Muscle of back (tissue), 11 donors: ENCODE data around the gene DNPEP. TPM values are rescaled to one million over a fixed set of nuclear protein-coding genes. Genes with fewer than 3 reads are reported as not detected.
A peak's percentile ranks its signal among the peaks of the same experiment; 100 is the strongest.
"Not testable (repeated sequence)": the region's sequence is repeated elsewhere in the genome, so short reads cannot be mapped to it uniquely, and the experiment has no call there.

ENCODE experiments used
- DNase-seq, 3 donors: peaks; one replicate each; pipeline versions ENCODE4 v3.0.0 to v3.0.0-alpha.2; 2013
- polyA plus RNA-seq, 10 donors: library from polyadenylated mRNA; unstranded; fragments of 120-200 nt; gene quantifications; one replicate each; pipeline ENCODE4 v1.2.1, GENCODE V29; 2013; ENCODE audit not compliant: insufficient read length in 10 of 10

The DNPEP gene
- polyA plus RNA-seq, 10 donors, result 26.4 to 45.4 (median 36.6) TPM

DNA sequence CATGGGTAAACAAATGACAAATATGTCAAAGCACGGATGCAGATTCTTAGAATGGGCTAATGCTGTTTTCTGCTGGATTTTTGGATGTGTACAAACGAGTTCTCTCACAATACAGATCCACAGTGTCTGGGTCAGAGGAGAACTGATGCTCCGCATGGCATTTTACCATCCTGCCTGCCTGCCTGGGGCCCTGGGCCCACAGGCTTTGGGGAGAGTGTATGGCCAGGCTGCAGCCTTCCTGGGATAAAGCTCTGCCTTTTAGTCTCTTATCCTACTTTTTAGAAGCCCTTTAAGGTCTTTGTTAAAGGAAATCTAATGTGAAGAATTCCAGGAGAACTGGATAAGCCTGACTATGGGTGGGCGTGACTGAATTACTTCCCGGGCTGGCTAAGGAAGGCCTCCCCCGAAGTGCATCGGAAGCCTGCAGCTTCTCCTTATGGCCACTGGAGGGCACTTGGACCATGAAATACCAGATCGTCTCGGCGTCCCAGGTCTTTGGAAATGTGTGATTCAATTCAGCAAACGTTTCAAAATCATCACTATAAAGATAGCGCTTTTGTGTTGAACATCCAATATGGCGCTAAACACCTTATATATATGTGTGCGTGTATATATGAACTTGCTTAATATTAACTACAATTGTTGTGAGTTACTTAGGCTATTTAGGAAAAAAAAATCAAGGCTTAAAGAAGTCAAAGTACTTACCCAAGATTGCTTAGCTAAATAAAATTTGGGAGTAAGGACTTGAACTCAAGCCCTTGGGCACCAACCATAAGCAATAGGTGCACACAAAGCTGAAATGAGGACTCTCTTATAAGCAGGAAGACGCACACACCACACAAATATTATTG lies 15.2 kb upstream of the DNPEP start:
- peak in 2 of 3 donors; percentile 75 to 88 for DNase-seq

DNA sequence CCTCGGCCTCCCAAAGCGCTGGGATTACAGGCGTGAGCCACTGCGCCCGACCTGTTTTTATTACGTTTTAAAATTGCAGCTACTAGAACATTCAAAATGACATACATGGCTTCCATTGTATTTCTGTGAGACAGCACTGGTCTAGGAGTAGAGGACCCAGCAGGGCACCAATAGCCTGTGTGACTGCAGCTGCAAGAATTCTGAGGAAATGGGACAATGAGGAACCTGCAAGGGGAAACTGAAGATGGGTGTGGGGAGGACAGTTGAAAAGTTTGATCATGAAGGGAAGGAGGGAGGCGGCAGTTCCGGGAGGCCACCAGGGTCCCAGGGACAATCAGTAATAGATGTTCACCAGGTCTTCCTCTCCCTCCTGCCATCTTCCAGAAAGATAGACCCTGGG lies 13.9 kb upstream of the DNPEP start:
- DNase-seq, result no peak

DNA sequence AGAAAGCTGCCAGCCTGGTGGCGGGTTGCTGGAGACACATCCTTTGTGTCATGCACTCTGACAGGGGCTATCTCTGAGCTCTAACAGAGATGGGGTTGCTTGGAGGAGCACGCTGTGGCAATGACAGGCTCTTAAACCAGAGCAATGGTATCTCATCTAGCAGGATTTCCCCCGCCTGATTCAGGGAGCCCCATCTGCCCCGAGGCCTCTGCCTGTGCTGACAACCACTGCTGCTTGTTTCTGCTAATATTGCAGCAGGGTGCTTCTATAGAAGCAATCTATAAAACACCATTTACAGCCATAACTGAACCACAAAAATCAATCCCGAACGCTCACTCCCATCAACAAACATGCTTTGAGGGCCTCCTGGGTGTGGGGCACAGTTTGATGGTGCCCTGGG lies 12.8 kb upstream of the DNPEP start:
- no peak for DNase-seq

- DNase-seq, result no peak
These were observed 12.2 kb upstream of the DNPEP start for GRCh38 chr2:219399716-219400478.

GRCh38 chr2:219398721-219399363 lies 11.1 kb upstream of the DNPEP start:
- no peak for DNase-seq

- no peak for DNase-seq
These were observed 9.2 kb upstream of the DNPEP start for GRCh38 chr2:219396863-219397457.

GRCh38 chr2:219395609-219396008 lies 7.9 kb upstream of the DNPEP start:
- DNase-seq, result no peak

DNA sequence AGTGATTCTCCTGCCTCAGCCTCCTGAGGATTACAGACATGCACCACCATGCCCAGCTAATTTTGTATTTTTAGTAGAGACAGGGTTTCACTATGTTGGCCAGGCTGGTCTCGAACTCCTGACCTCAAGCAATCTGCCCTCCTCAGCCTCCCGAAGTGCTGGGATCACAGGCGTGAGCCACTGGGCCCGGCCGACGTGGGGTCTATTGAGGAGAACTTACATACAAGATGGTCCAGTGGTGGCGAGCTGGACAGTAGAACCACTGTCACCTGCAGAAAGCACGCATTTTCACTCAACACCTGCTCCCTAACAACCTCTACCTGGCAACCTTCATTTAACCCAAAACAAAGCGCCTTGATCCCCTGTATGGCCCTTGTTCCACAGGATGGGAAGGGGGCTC lies 7.3 kb upstream of the DNPEP start:
- not testable (repeated sequence) for DNase-seq

DNA sequence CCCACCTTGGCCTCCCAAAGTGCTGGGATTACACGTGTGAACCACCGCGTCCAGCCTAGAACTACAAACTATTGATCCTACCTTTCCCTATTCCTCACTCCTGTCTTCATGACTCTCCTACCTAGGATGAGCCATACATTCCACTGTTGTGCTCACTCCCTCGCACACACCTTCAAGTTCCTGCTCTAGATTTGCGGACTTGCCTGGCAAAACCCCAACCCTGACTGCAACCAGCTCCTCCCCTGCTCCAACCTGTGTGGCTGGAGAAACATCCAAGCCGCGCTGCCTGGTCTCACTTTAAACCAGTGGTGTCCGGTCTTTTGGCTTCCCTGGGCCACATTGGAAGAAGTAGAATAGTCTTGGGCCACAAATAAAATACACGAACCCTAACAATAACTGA lies 5.0 kb upstream of the DNPEP start:
- DNase-seq, result no peak

- no peak for DNase-seq
These were observed 1.1 kb upstream of the DNPEP start for GRCh38 chr2:219388907-219389156.

GRCh38 chr2:219388121-219388906 lies 602 bp upstream of the DNPEP start:
- peak; percentile 96 to 98 (median 98) for DNase-seq

DNA sequence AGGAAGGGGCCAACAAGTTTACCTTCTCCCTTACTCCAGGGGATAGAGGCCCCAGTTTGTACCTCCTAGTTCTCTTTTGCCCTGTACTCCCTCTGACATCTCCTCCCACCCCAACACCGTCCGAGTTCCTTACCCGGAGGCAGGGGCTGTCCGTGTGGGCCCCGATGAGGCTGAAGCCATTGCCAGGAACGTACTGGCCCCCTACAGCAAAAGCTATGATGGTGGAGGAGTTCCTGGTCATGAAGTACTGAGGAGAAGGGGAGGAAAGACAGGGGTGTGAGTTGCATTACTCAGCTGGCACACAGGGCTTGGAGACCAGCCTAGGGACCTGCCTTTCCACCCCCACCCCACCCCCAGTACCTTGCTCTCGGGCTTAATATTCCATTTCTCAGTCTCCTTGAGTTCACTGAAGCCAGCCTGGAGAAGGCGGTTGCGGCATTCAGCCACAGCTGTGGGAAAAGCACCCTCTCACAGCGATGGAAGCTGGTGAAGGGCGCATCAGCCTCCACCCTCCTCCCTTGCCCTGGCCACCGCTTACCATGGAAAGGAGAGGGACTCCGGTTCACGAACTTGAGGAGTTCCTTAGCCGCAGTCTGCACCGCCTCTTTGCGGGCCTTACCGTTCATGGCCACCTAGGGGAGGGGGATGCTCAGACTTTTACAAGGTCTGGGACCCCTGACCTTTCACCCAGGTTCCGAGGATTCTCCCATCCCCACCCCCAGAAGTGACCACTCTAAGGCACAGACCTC lies 1.0 kb downstream of the DNPEP start:
- DNase-seq, result no peak

DNA sequence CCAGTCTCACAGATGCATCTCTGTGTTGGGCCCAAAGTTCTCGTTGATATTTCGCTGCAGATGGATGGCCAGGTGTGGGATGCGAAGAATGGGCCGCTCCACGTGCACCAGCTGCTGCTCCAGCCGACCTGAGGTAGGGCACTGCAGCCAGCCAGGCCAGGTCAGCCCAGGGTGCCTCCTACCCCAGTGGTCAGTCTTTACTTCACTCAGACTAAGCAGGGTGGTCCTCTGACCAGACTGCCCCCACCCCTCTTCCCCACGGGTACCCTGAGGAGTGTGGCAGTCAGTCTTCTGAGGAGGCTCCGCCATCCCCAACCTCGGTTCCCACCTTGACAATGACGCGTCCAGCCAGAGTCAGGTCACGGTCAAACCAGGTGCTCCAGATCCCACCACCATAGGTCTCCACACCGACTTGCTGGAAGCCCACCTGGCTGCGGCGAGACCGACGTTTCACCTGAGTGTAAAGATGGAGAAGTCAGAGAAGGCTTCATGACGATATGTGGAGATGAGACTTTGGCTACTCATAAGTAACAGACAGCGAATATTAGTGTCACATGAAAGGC lies 1.7 kb downstream of the DNPEP start:
- no peak for DNase-seq

DNA sequence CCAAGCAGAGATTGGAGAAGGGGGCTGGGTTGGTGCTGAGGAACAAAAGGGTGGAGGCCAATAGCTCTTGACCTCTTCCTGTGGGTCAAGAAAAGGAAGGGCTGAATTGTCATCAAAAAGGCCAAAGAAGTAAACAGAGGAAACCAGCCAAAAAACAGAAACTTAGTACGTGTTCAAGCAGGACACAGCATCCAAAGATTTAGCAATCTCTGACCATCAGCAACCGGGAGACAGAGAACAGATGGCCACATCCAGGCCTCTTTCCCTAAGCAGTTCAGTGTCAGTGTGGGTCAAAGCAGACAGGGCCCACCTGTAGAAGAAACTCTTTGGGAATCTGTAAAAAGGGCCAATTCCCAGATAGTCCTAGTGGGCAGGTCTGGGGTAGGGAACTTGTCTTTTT lies 2.9 kb downstream of the DNPEP start:
- no peak for DNase-seq

DNA sequence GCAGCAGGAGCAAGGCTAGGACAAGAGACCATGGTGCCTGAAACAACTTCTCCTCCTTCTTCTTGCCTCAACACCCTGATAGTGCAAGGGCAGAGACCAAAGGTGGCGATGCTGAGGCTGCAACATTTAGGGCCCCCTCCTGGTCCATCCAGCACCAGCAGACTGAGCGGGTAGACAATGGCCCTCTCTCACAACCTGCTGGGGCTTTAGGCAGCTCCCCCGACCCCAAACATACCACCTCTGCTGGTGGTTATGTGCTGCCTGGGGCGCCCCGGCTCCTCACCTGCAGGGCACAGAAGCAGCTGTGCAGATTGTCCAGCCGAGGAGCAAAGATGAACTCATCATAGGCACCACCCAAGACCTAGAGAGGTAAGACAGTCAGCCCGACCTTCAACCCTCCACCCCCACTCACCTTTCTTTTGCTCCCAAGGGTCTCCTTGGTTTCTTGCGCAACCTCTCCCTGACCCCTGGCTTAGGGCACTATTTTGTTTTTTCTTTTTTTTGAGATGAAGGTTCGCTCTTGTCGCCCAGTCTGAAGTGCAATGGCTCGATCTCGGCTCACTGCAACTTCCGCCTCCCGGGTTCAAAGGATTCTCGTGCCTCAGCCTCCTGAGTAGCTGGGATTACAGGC lies 3.5 kb downstream of the DNPEP start:
- DNase-seq, result no peak

DNA sequence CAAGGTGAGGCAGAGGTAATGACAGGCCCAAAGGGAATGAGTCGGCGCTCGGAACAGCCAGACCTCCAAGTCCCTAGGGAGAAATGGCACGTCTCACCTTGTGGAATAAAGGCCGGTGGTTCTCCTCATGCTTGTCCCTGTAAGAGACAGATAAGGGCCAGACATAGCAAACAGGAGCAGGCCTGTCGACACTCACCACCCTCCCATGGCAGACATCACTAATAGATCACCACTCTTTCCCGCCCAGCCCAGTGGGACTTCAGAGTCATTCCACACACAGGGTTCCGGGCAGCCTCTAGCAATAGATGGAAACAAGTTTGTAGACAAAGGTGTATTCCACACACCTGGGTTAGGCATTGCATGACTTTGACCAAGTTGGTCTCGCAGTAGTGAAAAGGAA lies 6.3 kb downstream of the DNPEP start:
- DNase-seq, result no peak

GRCh38 chr2:219380926-219381325 lies 6.8 kb downstream of the DNPEP start:
- DNase-seq, result no peak

DNA sequence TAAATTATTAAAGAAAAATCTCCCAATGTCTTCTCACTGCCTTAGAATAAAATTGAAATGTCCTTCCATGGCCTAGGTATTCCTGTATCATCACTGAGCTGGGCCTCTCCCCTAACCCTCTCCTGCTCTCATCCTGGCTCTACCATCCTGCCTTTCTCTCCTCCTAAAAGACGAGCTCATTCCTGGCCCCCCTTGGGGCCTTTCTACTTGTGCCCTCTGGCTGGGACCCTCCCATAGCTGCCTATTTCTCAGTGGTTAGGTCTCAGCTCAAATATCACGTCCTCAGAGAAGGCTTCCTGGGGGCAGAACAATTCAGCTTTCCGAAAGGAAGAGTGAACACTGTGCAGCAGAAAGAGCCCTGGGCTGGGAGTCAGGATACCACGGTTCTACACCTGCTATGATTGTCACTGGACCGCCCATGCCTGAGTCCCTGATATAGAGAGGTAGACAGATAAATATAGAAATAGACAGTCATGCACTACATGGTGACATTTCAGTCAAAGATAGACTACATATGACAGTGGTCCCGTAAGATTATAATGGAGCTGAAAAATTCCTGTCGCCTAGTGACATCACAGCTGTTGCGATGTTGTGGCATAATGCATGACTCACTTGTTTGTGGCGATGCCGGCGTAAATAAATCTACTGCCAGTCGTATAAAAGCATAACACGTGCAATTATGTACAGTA lies 9.4 kb downstream of the DNPEP start:
- DNase-seq, result no peak

DNA sequence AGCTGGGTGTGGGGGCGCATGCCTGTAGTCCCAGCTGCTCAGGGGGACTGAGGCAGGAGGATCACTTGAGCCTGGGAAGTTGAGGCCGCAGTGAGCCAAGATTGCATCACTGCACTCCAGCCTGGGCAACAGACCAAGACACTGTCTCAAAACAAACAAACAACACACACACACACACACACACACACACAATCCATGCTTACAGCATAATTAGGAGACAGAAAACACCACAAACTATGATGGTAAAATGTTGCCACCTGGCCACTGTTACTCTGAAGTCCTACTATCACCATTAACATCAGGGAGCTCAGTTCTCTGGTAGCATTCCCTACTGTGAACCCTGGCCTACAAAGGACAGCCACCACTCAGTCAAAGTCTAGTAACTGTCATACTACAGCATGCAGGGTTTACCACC lies 18.3 kb downstream of the DNPEP start:
- peak in 2 of 3 donors; percentile 34 to 71 for DNase-seq
